Activated CD4-positive, alpha-beta T cell treated with anti-CD3 and anti-CD28 coated beads for 48 hours (primary cell): ENCODE results near the gene SMIM1.

Source experiments
- DNase-seq: peaks from one replicate; pipeline ENCODE4 v3.0.0-alpha.2; 2020

SMIM1 gene

GRCh38 chr1:3822421-3822820 is 49.9 kb downstream of the SMIM1 start:
- no peak for DNase-seq

GRCh38 chr1:3824650-3825049 is 52.1 kb downstream of the SMIM1 start:
- DNase-seq: no peak

- no peak for DNase-seq
Measured at GRCh38 chr1:3825356-3825755, 52.8 kb downstream of the SMIM1 start.
